Keratinocyte (primary cell): ENCODE measurements around the gene MICAL1.

Experiments
- EZH2 ChIP-seq: IDR thresholded peaks from one replicate; pipeline ENCODE4 v1.6.1; 2012; ENCODE audit warnings: inconsistent platforms, mild to moderate bottlenecking, low read length, moderate library complexity
- TF ChIP-seq, protein P1 (sequence below), 3 experiments: IDR thresholded peaks in 1 of 3; conservative IDR thresholded peaks in 1 of 3; optimal IDR thresholded peaks in 1 of 3; 2 replicates in 2 of 3; 3 replicates in 1 of 3; pipeline versions ENCODE3 to v1.5.1; 2011; ENCODE audit warnings: low read length in 3 of 3, mild to moderate bottlenecking in 3 of 3, moderate library complexity in 2 of 3, control low read depth in 1 of 3, inconsistent platforms in 1 of 3; ENCODE audit not compliant: insufficient read depth in 2 of 3; ENCODE audit errors: extremely low read depth in 1 of 3

DNA sequence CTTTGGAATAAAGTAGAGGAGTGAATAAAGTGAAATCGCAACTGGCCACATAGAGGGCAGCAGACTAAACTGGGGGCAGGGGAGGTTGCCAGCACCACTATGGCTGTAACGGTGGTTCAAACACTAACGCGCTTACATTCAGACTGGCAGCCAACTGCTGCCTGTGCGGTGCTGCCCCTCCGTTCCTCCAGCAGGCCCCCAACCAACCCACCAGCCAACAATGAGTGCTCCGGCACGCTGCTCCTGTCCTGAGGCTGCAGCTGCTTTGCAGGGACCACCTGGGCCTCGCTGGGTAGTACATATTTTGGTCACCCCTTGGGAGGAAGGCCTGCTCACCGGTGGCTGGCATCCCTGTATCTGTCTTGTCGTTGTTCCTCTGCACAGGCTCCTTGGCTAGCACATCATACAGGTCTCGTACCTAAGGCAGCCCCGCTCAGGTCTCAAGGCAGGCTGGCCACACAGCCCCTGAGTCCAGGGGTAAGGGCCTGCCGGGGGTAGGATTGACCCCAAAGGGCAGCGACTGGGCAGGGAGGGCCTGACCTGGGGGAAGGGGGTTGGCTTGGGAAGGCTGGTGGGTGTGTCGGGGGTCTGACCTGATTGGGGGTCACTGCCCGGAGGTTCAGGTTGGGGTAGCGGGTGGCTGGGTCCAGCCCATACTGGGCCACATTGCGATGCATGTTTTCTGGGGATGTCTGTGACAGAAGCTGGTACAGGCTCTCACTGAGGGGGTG lies 6.3 kb downstream of the MICAL1 start:
- TF ChIP-seq, protein P1, sequence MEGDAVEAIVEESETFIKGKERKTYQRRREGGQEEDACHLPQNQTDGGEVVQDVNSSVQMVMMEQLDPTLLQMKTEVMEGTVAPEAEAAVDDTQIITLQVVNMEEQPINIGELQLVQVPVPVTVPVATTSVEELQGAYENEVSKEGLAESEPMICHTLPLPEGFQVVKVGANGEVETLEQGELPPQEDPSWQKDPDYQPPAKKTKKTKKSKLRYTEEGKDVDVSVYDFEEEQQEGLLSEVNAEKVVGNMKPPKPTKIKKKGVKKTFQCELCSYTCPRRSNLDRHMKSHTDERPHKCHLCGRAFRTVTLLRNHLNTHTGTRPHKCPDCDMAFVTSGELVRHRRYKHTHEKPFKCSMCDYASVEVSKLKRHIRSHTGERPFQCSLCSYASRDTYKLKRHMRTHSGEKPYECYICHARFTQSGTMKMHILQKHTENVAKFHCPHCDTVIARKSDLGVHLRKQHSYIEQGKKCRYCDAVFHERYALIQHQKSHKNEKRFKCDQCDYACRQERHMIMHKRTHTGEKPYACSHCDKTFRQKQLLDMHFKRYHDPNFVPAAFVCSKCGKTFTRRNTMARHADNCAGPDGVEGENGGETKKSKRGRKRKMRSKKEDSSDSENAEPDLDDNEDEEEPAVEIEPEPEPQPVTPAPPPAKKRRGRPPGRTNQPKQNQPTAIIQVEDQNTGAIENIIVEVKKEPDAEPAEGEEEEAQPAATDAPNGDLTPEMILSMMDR (optimal IDR thresholded peaks at IDR 0.05 in 1 of 3, IDR thresholded peaks at IDR 0.05 in 1 of 3, conservative IDR thresholded peaks at IDR 0.05 in 1 of 3; ENCODE audit: extremely low read depth in 1 of 3, insufficient read depth in 2 of 3, low read length in 3 of 3): peak in 1 of 3 experiments; percentile 9
- TF ChIP-seq EZH2: no peak
